NCI-H526 (cell line): ENCODE results near the gene PSPN.
"Not testable (repeated sequence)": the region's sequence is repeated elsewhere in the genome, so short reads cannot be mapped to it uniquely, and the experiment has no call there.

ENCODE experiments used
- DNase-seq, 2 experiments: peaks; one replicate each; lab custom pipeline; 2025; lab: John Stamatoyannopoulos, UW

Gene PSPN

GRCh38 chr19:6373096-6373812 is 2.5 kb downstream of the PSPN start:
- peak; percentile 83 to 96 for DNase-seq

- DNase-seq = peak; percentile 96
Measured at GRCh38 chr19:6372594-6373095, 3.1 kb downstream of the PSPN start, which contains the start of gene ALKBH7. ALKBH7 (plus strand) TSS chr19:6372794; CDS start chr19:6372821, 27 bp downstream.

GRCh38 chr19:6364353-6364752 is 11.4 kb downstream of the PSPN start:
- DNase-seq = no peak

GRCh38 chr19:6362351-6362801 is 13.4 kb downstream of the PSPN start:
- no peak for DNase-seq

- no peak for DNase-seq
Measured at GRCh38 chr19:6362027-6362350, 13.7 kb downstream of the PSPN start.

GRCh38 chr19:6360857-6361216 is 14.9 kb downstream of the PSPN start:
- DNase-seq = not testable (repeated sequence)

GRCh38 chr19:6360445-6360844 is 15.3 kb downstream of the PSPN start:
- not testable (repeated sequence) for DNase-seq

GRCh38 chr19:6359568-6360341 is 16.0 kb downstream of the PSPN start:
- no peak for DNase-seq

- DNase-seq = no peak
Measured at GRCh38 chr19:6358003-6358402, 17.7 kb downstream of the PSPN start.

- DNase-seq = no peak
Measured at GRCh38 chr19:6357174-6357573, 18.6 kb downstream of the PSPN start.

- not testable (repeated sequence) for DNase-seq
Measured at GRCh38 chr19:6355321-6356040, 20.3 kb downstream of the PSPN start.

- peak in 1 of 2 experiments; percentile 12 for DNase-seq
Measured at GRCh38 chr19:6354098-6354674, 21.5 kb downstream of the PSPN start.

GRCh38 chr19:6352381-6353165 is 23.2 kb downstream of the PSPN start:
- DNase-seq = no peak

GRCh38 chr19:6350688-6351087 is 25.0 kb downstream of the PSPN start:
- no peak for DNase-seq

GRCh38 chr19:6349271-6349670 is 26.5 kb downstream of the PSPN start:
- DNase-seq = not testable (repeated sequence)

GRCh38 chr19:6343462-6343861 is 32.3 kb downstream of the PSPN start:
- no peak for DNase-seq

- no peak for DNase-seq
Measured at GRCh38 chr19:6340493-6341201, 35.1 kb downstream of the PSPN start.

GRCh38 chr19:6334490-6335285 is 41.0 kb downstream of the PSPN start:
- no peak for DNase-seq

- DNase-seq = no peak
Measured at GRCh38 chr19:6333439-6333838, 42.3 kb downstream of the PSPN start, which contains the start of gene ACER1. ACER1 (minus strand) TSS chr19:6333612; CDS start chr19:6333551, 61 bp downstream.

GRCh38 chr19:6326815-6327214 is 48.9 kb downstream of the PSPN start:
- DNase-seq = no peak
